ENCODE results near the gene SFR1.
"Not testable (repeated sequence)": the region's sequence is repeated elsewhere in the genome, so short reads cannot be mapped to it uniquely, and the experiment has no call there.

The SFR1 gene

GRCh38 chr10:104174136-104174535, 52.2 kb downstream of the SFR1 start:
- DNase-seq (ENCODE audit: low read depth in 2 of 2), result not testable (repeated sequence)
